ENCODE data around the gene TMEM254.

Gene TMEM254

GRCh38 chr10:80122110-80122710, 43.7 kb downstream of the TMEM254 start:
- Histone ChIP-seq H3K4me2 (ENCODE audit: low read length) (no peak overlapping the region), H3K9me3 (ENCODE audit: control insufficient read depth, insufficient read depth, low read length) (no peaks in the 10 kb centered on the region), H3K27me3 (ENCODE audit: control insufficient read depth, low read length) (0 out of 2 replicates have a peak, but pooled peaks cover 2% of the 10 kb centered on the region), H3K4me3 (ENCODE audit: low read length) (no peak overlapping the region), H3K36me3 (ENCODE audit: control insufficient read depth, low read length) (no peaks in the 10 kb centered on the region), H3K9me2 (replicated peaks; ENCODE audit: control insufficient read depth, low read length) (no peaks in the 10 kb centered on the region), H4K20me1 (ENCODE audit: control insufficient read depth, insufficient read depth, low read depth, low read length) (no peaks in the 10 kb centered on the region), H3K4me1 (ENCODE audit: control insufficient read depth, low read length) (no peaks in the 10 kb centered on the region), H3K79me2 (ENCODE audit: control insufficient read depth, low read length) (no peaks in the 10 kb centered on the region), H3F3A (ENCODE audit: control insufficient read depth, insufficient read depth) (no peaks in the 10 kb centered on the region), H3K27ac (ENCODE audit: low read depth, low read length) (no peak overlapping the region)
- TF ChIP-seq, protein P1, sequence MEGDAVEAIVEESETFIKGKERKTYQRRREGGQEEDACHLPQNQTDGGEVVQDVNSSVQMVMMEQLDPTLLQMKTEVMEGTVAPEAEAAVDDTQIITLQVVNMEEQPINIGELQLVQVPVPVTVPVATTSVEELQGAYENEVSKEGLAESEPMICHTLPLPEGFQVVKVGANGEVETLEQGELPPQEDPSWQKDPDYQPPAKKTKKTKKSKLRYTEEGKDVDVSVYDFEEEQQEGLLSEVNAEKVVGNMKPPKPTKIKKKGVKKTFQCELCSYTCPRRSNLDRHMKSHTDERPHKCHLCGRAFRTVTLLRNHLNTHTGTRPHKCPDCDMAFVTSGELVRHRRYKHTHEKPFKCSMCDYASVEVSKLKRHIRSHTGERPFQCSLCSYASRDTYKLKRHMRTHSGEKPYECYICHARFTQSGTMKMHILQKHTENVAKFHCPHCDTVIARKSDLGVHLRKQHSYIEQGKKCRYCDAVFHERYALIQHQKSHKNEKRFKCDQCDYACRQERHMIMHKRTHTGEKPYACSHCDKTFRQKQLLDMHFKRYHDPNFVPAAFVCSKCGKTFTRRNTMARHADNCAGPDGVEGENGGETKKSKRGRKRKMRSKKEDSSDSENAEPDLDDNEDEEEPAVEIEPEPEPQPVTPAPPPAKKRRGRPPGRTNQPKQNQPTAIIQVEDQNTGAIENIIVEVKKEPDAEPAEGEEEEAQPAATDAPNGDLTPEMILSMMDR (IDR thresholded peaks at IDR 0.05; ENCODE audit: low read depth, low read length, poor library complexity, severe bottlenecking), result no peak
- TF ChIP-seq EZH2phosphoT487 (IDR thresholded peaks at IDR 0.05; ENCODE audit: borderline replicate concordance, low read length), result no peak

DNA sequence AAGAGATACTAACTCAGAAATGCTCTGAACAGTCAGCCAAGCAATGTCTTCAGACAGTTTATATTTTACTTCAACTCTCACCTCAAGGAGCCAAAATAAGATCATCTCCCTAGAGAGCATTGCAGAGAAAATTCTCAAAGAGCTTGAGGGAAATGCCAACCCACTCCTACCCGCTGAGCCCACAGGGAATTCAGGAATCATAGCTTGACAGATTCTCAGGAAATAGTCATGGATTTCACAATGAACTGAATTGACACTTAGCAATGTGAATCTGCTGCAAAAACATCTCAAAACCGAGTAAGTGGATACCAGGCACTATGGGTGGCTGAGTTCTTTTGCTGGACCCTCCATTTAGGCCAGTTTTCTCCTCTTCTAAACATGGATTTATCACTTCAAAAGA, 44.3 kb downstream of the TMEM254 start:
- H3K4me3 ChIP-seq (ENCODE audit: low read length), result no peak overlapping the region
- H3K4me2 ChIP-seq (ENCODE audit: low read length), result no peak overlapping the region
- H3K27ac ChIP-seq (ENCODE audit: low read depth, low read length), result no peak overlapping the region
- no peaks in the 10 kb centered on the region for H3F3A ChIP-seq (ENCODE audit: control insufficient read depth, insufficient read depth)
- H3K4me1 ChIP-seq (ENCODE audit: control insufficient read depth, low read length), result no peaks in the 10 kb centered on the region
- H3K36me3 ChIP-seq (ENCODE audit: control insufficient read depth, low read length), result no peaks in the 10 kb centered on the region
- H3K9me3 ChIP-seq (ENCODE audit: control insufficient read depth, insufficient read depth, low read length), result no peaks in the 10 kb centered on the region
- no peak for TF ChIP-seq EZH2phosphoT487 (IDR thresholded peaks at IDR 0.05; ENCODE audit: borderline replicate concordance, low read length)
- TF ChIP-seq, protein P1 (IDR thresholded peaks at IDR 0.05; ENCODE audit: low read depth, low read length, poor library complexity, severe bottlenecking), result no peak
- no peaks in the 10 kb centered on the region for H3K79me2 ChIP-seq (ENCODE audit: control insufficient read depth, low read length)
- H3K27me3 ChIP-seq (ENCODE audit: control insufficient read depth, low read length), result 0 out of 2 replicates have a peak, but pooled peaks cover 2% of the 10 kb centered on the region
- H3K9me2 ChIP-seq (replicated peaks; ENCODE audit: control insufficient read depth, low read length), result no peaks in the 10 kb centered on the region
- H4K20me1 ChIP-seq (ENCODE audit: control insufficient read depth, insufficient read depth, low read depth, low read length), result no peaks in the 10 kb centered on the region

GRCh38 chr10:80126876-80127275, 48.4 kb downstream of the TMEM254 start:
- Histone ChIP-seq H3K9me2 (replicated peaks; ENCODE audit: control insufficient read depth, low read length) (no peaks in the 10 kb centered on the region), H4K20me1 (ENCODE audit: control insufficient read depth, insufficient read depth, low read depth, low read length) (no peaks in the 10 kb centered on the region), H3K9me3 (ENCODE audit: control insufficient read depth, insufficient read depth, low read length) (no peaks in the 10 kb centered on the region), H3K79me2 (ENCODE audit: control insufficient read depth, low read length) (no peaks in the 10 kb centered on the region), H3F3A (ENCODE audit: control insufficient read depth, insufficient read depth) (no peaks in the 10 kb centered on the region), H3K27me3 (ENCODE audit: control insufficient read depth, low read length) (0 out of 2 replicates have a peak, but pooled peaks cover 2% of the 10 kb centered on the region), H3K36me3 (ENCODE audit: control insufficient read depth, low read length) (no peaks in the 10 kb centered on the region), H3K4me1 (ENCODE audit: control insufficient read depth, low read length) (no peaks in the 10 kb centered on the region), H3K4me3 (ENCODE audit: low read length) (no peak overlapping the region), H3K4me2 (ENCODE audit: low read length) (no peak overlapping the region), H3K27ac (ENCODE audit: low read depth, low read length) (no peak overlapping the region)
- TF ChIP-seq, protein P1 (IDR thresholded peaks at IDR 0.05; ENCODE audit: low read depth, low read length, poor library complexity, severe bottlenecking), result no peak
- TF ChIP-seq EZH2phosphoT487 (IDR thresholded peaks at IDR 0.05; ENCODE audit: borderline replicate concordance, low read length), result no peak
